NCI-H2196 treated with DMSO at 0.1 percent for 48 hours (cell line): Measurements from ENCODE around the gene FUT8.
"Not testable (repeated sequence)": the region's sequence is repeated elsewhere in the genome, so short reads cannot be mapped to it uniquely, and the experiment has no call there.

Experiments used
- DNase-seq: peaks from one replicate; lab custom pipeline; 2025; ENCODE audit not compliant: unreplicated experiment; lab: John Stamatoyannopoulos, UW

FUT8 gene

GRCh38 chr14:65449647-65450046 is 37.1 kb downstream of the FUT8 start:
- DNase-seq: no peak

GRCh38 chr14:65453807-65454480 is 41.4 kb downstream of the FUT8 start:
- DNase-seq: no peak

- DNase-seq: no peak
Observed at GRCh38 chr14:65456247-65456646, 43.7 kb downstream of the FUT8 start.

GRCh38 chr14:65461730-65462129 is 49.2 kb downstream of the FUT8 start:
- DNase-seq: no peak

- DNase-seq: no peak
Observed at GRCh38 chr14:65462411-65462810, 49.9 kb downstream of the FUT8 start.

DNA sequence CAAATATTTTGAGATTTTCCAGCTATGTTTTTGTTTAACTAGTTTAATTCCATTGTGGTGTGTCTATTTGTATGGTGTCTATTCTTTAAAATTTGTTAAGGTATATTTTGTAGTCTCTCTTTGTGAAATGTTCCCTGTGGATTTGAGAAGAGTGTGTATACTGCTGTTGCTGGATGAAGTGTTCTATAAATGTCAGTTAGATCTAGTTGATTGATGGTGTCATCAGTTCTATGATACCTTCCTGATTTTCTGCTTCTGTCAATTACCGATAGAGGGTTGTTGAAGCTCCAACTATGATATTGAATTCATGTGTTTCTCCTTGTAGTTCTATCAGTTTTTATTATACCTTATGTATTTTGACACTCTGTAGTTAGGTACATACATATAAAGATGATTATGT is 53.1 kb downstream of the FUT8 start:
- no peak for DNase-seq

- not testable (repeated sequence) for DNase-seq
Observed at GRCh38 chr14:65467926-65468325, 55.4 kb downstream of the FUT8 start.

- DNase-seq: no peak
Observed at GRCh38 chr14:65469903-65470302, 57.4 kb downstream of the FUT8 start.

DNA sequence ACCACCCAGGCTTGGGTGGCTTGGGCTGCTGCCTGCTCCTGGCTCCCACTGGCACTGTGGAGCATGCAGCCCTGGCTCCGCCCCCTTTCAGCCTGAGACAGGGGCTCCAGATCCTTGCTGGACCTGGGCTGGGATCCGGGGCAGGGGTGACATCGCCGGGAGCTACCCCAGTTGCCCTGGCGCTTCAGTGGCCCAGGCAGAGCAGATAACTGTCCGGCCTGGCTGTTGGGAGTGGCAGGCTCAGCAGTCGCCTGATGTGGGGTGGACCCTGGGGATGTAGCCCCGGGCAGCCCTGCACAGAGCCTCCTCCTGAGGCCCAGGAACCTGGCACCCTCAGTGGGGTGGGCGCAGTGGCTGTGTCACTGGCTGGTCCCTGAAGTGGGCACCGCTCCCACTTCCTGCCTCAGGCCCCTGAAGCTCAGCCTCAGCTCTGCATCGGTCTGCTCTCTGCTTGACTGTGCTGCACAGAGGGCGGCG is 57.9 kb downstream of the FUT8 start:
- no peak for DNase-seq

DNA sequence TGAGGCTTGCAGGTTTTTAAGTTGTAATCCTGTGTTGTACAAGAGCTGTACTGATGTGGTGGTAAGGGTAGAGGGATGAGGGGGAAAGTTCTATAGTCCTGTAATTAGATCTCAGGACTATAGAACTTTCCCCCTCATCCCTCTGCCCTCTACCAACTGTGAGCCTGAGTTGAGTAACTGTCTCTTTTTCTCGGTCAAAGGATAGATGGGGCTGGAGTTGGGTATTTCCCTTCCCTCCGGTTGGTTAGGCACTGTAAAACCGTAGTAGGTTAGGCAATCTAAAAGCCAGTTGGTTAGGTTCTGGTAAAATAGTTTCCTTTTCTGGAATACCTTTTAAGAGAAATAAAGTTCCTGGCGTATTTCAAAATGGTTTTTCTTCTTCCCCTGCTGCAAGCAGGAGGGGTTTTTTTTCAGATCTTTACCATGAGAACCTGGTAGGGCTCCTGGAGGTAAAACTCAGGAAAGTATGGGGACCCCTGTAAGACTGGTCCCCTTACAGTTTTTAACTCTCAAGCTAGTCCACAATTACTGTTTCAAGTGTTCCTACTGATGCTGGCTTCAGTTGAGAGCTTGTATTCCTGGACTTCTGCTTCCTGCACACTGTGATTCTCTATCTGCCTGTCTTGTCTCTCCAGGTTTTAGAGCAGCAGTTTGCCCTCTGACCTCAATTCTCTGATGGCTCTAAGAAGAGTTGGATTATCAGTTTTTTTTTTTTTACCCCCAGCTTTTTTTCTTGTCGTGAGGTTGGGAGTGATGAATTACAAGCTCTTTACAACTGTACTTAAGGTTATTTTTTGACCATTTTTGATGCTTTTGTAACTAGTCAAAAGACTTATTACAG is 58.7 kb downstream of the FUT8 start:
- no peak for DNase-seq

DNA sequence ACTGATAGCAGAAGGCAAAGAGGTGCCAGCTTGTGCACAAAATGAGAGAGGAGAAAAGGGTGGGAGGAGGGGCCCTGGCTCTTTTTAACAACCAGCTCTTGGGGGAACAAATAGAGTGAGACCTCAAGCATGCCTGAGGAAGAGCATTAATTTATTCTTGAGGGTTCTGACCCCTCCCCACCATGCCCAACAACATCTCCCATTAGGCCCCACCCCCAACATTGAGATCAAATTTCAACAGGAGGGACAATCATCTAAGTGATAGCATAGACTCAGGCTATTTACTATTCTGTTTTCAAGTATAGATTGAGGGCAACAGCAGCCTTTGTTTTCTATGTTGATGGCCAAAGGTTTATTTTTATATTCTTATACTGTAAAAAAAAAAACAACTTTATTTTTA is 59.7 kb downstream of the FUT8 start:
- no peak for DNase-seq

- no peak for DNase-seq
Observed at GRCh38 chr14:65476273-65476941, 63.9 kb downstream of the FUT8 start.

DNA sequence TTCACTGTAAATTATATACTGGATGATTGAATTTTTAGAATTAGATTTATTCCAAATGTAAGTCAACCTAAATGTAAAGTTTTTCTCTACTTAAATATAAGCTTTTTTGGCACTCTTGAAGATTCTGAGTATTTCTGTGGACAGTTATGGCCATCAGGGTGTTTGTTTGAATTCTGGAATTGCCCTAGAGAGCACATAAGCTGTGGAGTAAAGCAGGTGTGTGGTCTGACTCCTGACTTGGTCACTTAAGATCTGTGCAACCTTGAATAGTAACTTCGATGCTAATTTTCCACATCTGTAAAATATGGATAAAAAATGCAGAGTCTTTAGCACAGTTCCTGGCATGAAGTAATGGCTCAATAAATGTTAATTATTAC is 64.4 kb downstream of the FUT8 start:
- no peak for DNase-seq

DNA sequence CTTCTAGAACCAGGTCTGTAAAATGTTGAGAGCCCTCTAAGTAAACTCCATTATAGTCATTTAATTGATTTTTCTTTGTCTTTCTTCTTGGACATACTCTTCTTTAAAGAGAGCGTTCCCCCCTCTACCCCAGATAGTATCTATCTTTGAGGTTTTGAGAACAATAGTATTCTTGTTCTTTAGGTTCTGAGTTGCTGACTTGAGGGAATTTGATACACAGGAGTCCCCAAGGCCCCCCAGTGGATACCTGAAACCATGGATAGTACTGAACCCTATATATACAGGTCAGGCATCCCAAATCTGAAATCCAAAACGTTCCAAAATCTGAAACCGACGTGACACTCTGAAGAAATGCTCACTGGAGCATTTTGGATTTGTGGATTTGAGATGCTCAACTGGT is 65.5 kb downstream of the FUT8 start:
- no peak for DNase-seq

- DNase-seq: peak; percentile 9
Observed at GRCh38 chr14:65478596-65478995, 66.1 kb downstream of the FUT8 start.

- no peak for DNase-seq
Observed at GRCh38 chr14:65479386-65479785, 66.9 kb downstream of the FUT8 start.

GRCh38 chr14:65482757-65483438 is 70.4 kb downstream of the FUT8 start:
- no peak for DNase-seq

DNA sequence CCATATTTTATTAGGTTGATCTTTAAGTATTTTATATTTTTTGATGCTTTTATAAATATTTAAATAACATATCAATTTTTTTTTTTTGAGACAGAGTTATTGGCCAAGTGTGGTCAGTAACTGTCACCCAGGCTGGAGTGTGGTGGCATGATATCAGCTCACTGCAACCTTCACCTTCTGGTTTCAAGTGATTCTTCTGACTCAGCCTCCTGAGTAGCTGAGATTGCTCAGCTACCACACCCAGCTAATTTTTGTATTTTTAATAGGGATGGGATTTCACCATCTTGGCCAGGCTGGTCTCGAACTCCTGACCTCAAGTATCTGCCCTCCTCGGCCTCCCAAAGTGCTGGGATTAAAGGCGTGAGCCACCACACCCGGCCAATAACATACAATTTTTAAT is 71.1 kb downstream of the FUT8 start:
- no peak for DNase-seq

GRCh38 chr14:65485516-65485915 is 73.0 kb downstream of the FUT8 start:
- DNase-seq: no peak

GRCh38 chr14:65486863-65487262 is 74.3 kb downstream of the FUT8 start:
- DNase-seq: no peak

GRCh38 chr14:65487783-65488494 is 75.4 kb downstream of the FUT8 start:
- no peak for DNase-seq
